IgD-negative memory B cell (primary cell): ENCODE results near the gene KLHDC7A. TPM values are rescaled to one million over a fixed set of nuclear protein-coding genes. Genes with fewer than 3 reads are reported as not detected.

ENCODE experiments used
- H3K27ac Mint-ChIP-seq, 3 donors: one replicate each; pipeline ENCODE4 v1.8.0; 2020 to 2022; ENCODE audit warnings: mild to moderate bottlenecking in 3 of 3, mixed read lengths in 3 of 3, moderate library complexity in 1 of 3
- H3K27me3 Mint-ChIP-seq: one replicate; pipeline ENCODE4 v1.8.0; 2021; ENCODE audit warnings: mixed read lengths
- H3K36me3 Mint-ChIP-seq: one replicate; pipeline ENCODE4 v1.8.0; 2020; ENCODE audit warnings: mild to moderate bottlenecking, mixed read lengths
- H3K4me1 Mint-ChIP-seq, 3 donors: one replicate each; pipeline ENCODE4 v1.8.0; 2020 to 2022; ENCODE audit warnings: mixed read lengths in 3 of 3, mild to moderate bottlenecking in 1 of 3
- H3K4me3 Mint-ChIP-seq, 4 donors: one replicate each; pipeline ENCODE4 v1.8.0; 2020 to 2022; ENCODE audit warnings: mild to moderate bottlenecking in 4 of 4, mixed read lengths in 4 of 4, moderate library complexity in 3 of 4
- H3K9me3 Mint-ChIP-seq, 3 donors: one replicate each; pipeline ENCODE4 v1.8.0; 2020 to 2021; ENCODE audit warnings: mixed read lengths in 3 of 3, mild to moderate bottlenecking in 1 of 3
- polyA plus RNA-seq: library from polyadenylated mRNA; unstranded; fragments of 300-500 nt; fragmentation: Illumina TruSeq; gene quantifications from one replicate; pipeline ENCODE4 v1.2.3, GENCODE V29; 2021

KLHDC7A gene
- polyA plus RNA-seq, 1 donor from 2014 or later = not detected

GRCh38 chr1:18534810-18535205 lies 54.1 kb downstream of the KLHDC7A start:
- peaks cover 0 to 2% (median 0%) of the 10 kb centered on the region in 3 donors for H3K4me1 Mint-ChIP-seq

More at GRCh38 chr1:18534810-18535205, 54.1 kb downstream of the KLHDC7A start:
- Mint-ChIP-seq H3K27me3 (peaks cover 27% of the 10 kb centered on the region), H3K4me3 (no peak overlapping the region), H3K36me3 (no peaks in the 10 kb centered on the region), H3K27ac (no peak overlapping the region), H3K9me3 (peaks cover 0 to 2% (median 0%) of the 10 kb centered on the region in 3 donors)

Other genes with a start within 250 kb of the KLHDC7A start
- gene PAX7, start 149.9 kb downstream of the KLHDC7A start, polyA plus RNA-seq = not detected